Astrocyte of the spinal cord (primary cell): ENCODE measurements around the gene TTLL5.

Experiments
- DNase-seq: peaks from one replicate; pipeline ENCODE4 v3.0.0; 2011; ENCODE audit warnings: low read depth, low spot score
- H3K4me3 ChIP-seq: 2 replicates; pipeline ENCODE4 v1.5.1; 2011; ENCODE audit warnings: low read depth, mild to moderate bottlenecking, low read length, moderate library complexity
- CTCF ChIP-seq: IDR thresholded peaks from 2 replicates; pipeline ENCODE4 v1.5.1; 2012; ENCODE audit warnings: low read depth, mild to moderate bottlenecking, low read length, inconsistent platforms
- in situ Hi-C: cut with HindIII; loops from 2 replicates; pipeline ENCODE4 v1.10.0; 2017; ENCODE audit warnings: low sequenced_read_pairs

TTLL5 gene

GRCh38 chr14:75625034-75625433 lies 36.0 kb upstream of the TTLL5 start:
- in situ Hi-C loops: no loop called here
- H3K4me3 ChIP-seq: no peak overlapping the region
- no peak for TF ChIP-seq CTCF
- DNase-seq: no peak

GRCh38 chr14:75626396-75626795 lies 34.6 kb upstream of the TTLL5 start:
- DNase-seq: no peak
- no peak for TF ChIP-seq CTCF
- no peak overlapping the region for H3K4me3 ChIP-seq
- in situ Hi-C loops: no loop called here

GRCh38 chr14:75626863-75627262 lies 34.2 kb upstream of the TTLL5 start:
- no peak for DNase-seq
- H3K4me3 ChIP-seq: no peak overlapping the region
- in situ Hi-C loops: no loop called here
- TF ChIP-seq CTCF: no peak

- no peak for DNase-seq
- in situ Hi-C loops: no loop called here
- H3K4me3 ChIP-seq: no peak overlapping the region
- no peak for TF ChIP-seq CTCF
These were observed 33.6 kb upstream of the TTLL5 start for GRCh38 chr14:75627406-75627805.

GRCh38 chr14:75628816-75629215 lies 32.2 kb upstream of the TTLL5 start:
- in situ Hi-C loops: no loop called here
- DNase-seq: no peak
- H3K4me3 ChIP-seq: no peak overlapping the region
- TF ChIP-seq CTCF: no peak

- DNase-seq: no peak
- H3K4me3 ChIP-seq: no peak overlapping the region
- in situ Hi-C loops: no loop called here
- no peak for TF ChIP-seq CTCF
These were observed 30.2 kb upstream of the TTLL5 start for GRCh38 chr14:75630695-75631452.
